Parietal lobe (tissue), 2 donors: Measurements from ENCODE around the gene FAM25A. TPM values are rescaled to one million over a fixed set of nuclear protein-coding genes. Genes with fewer than 3 reads are reported as not detected.

ENCODE experiments used
- small RNA-seq: library from RNA; depleted of rRNA; stranded (forward); fragments of <200 nt; gene quantifications from one replicate; pipeline ENCODE3, GENCODE V24; 2014; ENCODE audit warnings: low replicate concordance
- total RNA-seq: library from RNA; depleted of rRNA; stranded (reverse); fragments of >200 nt; gene quantifications from one replicate; pipeline ENCODE4 v1.2.3, GENCODE V29; 2014

FAM25A gene
- total RNA-seq, result not detected

DNA sequence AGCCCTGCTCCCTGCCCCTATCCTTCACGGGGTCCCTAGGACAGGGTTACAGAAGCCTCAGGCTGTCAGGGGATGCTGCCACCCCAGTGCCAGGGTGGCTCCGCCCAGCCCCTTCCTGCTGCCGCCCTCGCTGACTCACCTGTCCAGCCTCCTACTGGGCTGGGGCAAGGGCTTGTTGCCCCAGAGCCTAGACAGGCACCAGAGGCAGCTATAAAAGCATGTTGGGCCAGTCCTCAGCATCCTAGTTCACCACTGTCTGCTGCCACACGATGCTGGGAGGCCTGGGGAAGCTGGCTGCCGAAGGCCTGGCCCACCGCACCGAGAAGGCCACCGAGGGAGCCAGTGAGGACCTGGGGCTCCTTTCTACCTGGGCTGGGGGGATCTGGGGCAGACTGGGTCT is at the start of gene FAM25A:
Gene FAM25A, plus strand, starts transcription at position 239 of the 400 bp plus-strand sequence. Its CDS starts 31 bp downstream, at position 270.

Small RNA genes within 50 kb of the gene (small RNA-seq; reads per million reads assigned to genes)
- gene AL136982.5 (not detected), gene BMS1P3 (not detected), gene FAM25A (not detected), gene RNU6-529P (not detected)

Other genes with a start within 250 kb of the FAM25A start
- 5.9 TPM for gene MMRN2, start 62.7 kb upstream of the FAM25A start, total RNA-seq
- gene SNCG, start 61.7 kb upstream of the FAM25A start, total RNA-seq, result 2.8 TPM
- not detected for gene ADIRF, start 51.8 kb upstream of the FAM25A start, total RNA-seq
- gene GLUD1, start 74.5 kb downstream of the FAM25A start, total RNA-seq, result 162 TPM
- gene SHLD2, start 74.9 kb downstream of the FAM25A start, total RNA-seq, result 26.9 TPM
- gene NUTM2A, start 205.2 kb downstream of the FAM25A start, total RNA-seq, result 3.1 TPM